CD4-positive, CD25-positive, alpha-beta regulatory T cell (primary cell): ENCODE results near the gene PCDHGA11. TPM values are rescaled to one million over a fixed set of nuclear protein-coding genes. Genes with fewer than 3 reads are reported as not detected.
"Not testable (repeated sequence)": the region's sequence is repeated elsewhere in the genome, so short reads cannot be mapped to it uniquely, and the experiment has no call there.

Experiments
- ATAC-seq, 2 donors: fragments of 150-1000 bp; cut with Tn5 transposase; one replicate each; pipeline ENCODE4 v1.10.0; 2021; ENCODE audit warnings: low read depth in 2 of 2, moderate number of reproducible peaks in 2 of 2, moderate library complexity in 1 of 2
- DNase-seq, 3 donors: peaks; one replicate each; pipeline versions ENCODE4 v3.0.0 to v3.0.0-alpha.2; 2012 to 2022; ENCODE audit warnings: mixed read lengths in 1 of 3
- H3K27ac ChIP-seq: one replicate; pipeline ENCODE4 v1.7.0; 2013; ENCODE audit warnings: mild to moderate bottlenecking, low read length; ENCODE audit not compliant: insufficient read depth, poor library complexity, severe bottlenecking
- H3K27me3 ChIP-seq: one replicate; pipeline ENCODE4 v1.7.0; 2013; ENCODE audit warnings: low read length; ENCODE audit not compliant: control insufficient read depth, insufficient read depth
- H3K36me3 ChIP-seq: one replicate; pipeline ENCODE4 v1.7.0; 2013; ENCODE audit warnings: mild to moderate bottlenecking, low read length, moderate library complexity; ENCODE audit not compliant: control insufficient read depth, insufficient read depth
- H3K4me1 ChIP-seq: 2 replicates; pipeline ENCODE4 v1.7.0; 2013; ENCODE audit warnings: mild to moderate bottlenecking, low read length; ENCODE audit not compliant: insufficient read depth, control insufficient read depth, poor library complexity, severe bottlenecking
- H3K4me3 ChIP-seq: one replicate; pipeline ENCODE4 v1.7.0; 2013; ENCODE audit warnings: low read depth, mild to moderate bottlenecking, low read length, moderate library complexity
- H3K9me3 ChIP-seq, 2 experiments: 1 replicate in 1 of 2; 2 replicates in 1 of 2; pipeline ENCODE4 v1.7.0; 2013; ENCODE audit warnings: low read length in 2 of 2, mild to moderate bottlenecking in 1 of 2, moderate library complexity in 1 of 2; ENCODE audit not compliant: control insufficient read depth in 2 of 2
- H3K27ac Mint-ChIP-seq, 3 donors: one replicate each; pipeline ENCODE4 v1.8.0; 2020 to 2022; ENCODE audit warnings: mild to moderate bottlenecking in 3 of 3, mixed read lengths in 3 of 3, moderate library complexity in 2 of 3
- H3K27me3 Mint-ChIP-seq: one replicate; pipeline ENCODE4 v1.8.0; 2022; ENCODE audit warnings: mild to moderate bottlenecking, mixed read lengths
- H3K36me3 Mint-ChIP-seq: one replicate; pipeline ENCODE4 v1.8.0; 2020; ENCODE audit warnings: mixed read lengths
- H3K4me1 Mint-ChIP-seq, 4 donors: one replicate each; pipeline ENCODE4 v1.8.0; 2020 to 2022; ENCODE audit warnings: mixed read lengths in 4 of 4, mild to moderate bottlenecking in 1 of 4
- H3K4me3 Mint-ChIP-seq, 4 donors: one replicate each; pipeline ENCODE4 v1.8.0; 2020 to 2022; ENCODE audit warnings: mild to moderate bottlenecking in 4 of 4, mixed read lengths in 4 of 4, moderate library complexity in 3 of 4
- H3K9me3 Mint-ChIP-seq, 7 donors: one replicate each; pipeline ENCODE4 v1.8.0; 2020 to 2022; ENCODE audit warnings: mixed read lengths in 7 of 7, mild to moderate bottlenecking in 3 of 7, moderate library complexity in 2 of 7
- polyA plus RNA-seq, 4 donors: library from polyadenylated mRNA; unstranded; fragments of 300-500 nt; fragmentation: Illumina TruSeq; gene quantifications; one replicate each; pipeline ENCODE4 v1.2.3, GENCODE V29; 2021
- total RNA-seq: library from RNA; stranded (reverse); gene quantifications from one replicate; pipeline ENCODE4 v1.2.3, GENCODE V29; 2022

Gene PCDHGA11
- total and polyA plus RNA-seq, 5 donors from 2014 or later: not detected

GRCh38 chr5:141414548-141415274 is 6.1 kb upstream of the PCDHGA11 start:
- H3K4me3 Mint-ChIP-seq: peak overlapping the region; percentile 51 to 87 (median 62)
- peaks cover 0 to 37% (median 17%) of the 10 kb centered on the region in 7 donors for H3K9me3 Mint-ChIP-seq
- Histone ChIP-seq H3K4me1 (peaks cover 18% of the 10 kb centered on the region), H3K9me3 (peaks cover 14 to 36% of the 10 kb centered on the region in 2 experiments), H3K27me3 (peaks cover 56% of the 10 kb centered on the region)
- H3K4me1 Mint-ChIP-seq: peaks cover 0 to 26% (median 16%) of the 10 kb centered on the region in 4 donors
- peaks cover 73% of the 10 kb centered on the region for H3K27me3 Mint-ChIP-seq
- peaks cover 18% of the 10 kb centered on the region for H3K36me3 Mint-ChIP-seq
- not testable (repeated sequence) for H3K27ac Mint-ChIP-seq, H3K4me3 ChIP-seq, H3K27ac ChIP-seq, DNase-seq, H3K36me3 ChIP-seq, ATAC-seq

- not testable (repeated sequence) for H3K36me3 ChIP-seq, ATAC-seq, H3K4me3 ChIP-seq, H3K27ac Mint-ChIP-seq, DNase-seq, H3K27ac ChIP-seq
- Histone ChIP-seq H3K4me1 (peaks cover 18% of the 10 kb centered on the region), H3K9me3 (peaks cover 18 to 41% of the 10 kb centered on the region in 2 experiments), H3K27me3 (peaks cover 58% of the 10 kb centered on the region)
- peaks cover 73% of the 10 kb centered on the region for H3K27me3 Mint-ChIP-seq
- H3K9me3 Mint-ChIP-seq: peaks cover 0 to 39% (median 18%) of the 10 kb centered on the region in 7 donors
- H3K4me3 Mint-ChIP-seq: peak overlapping the region in 2 of 4 donors; percentile 4 to 42
- H3K36me3 Mint-ChIP-seq: peaks cover 20% of the 10 kb centered on the region
- peaks cover 0 to 26% (median 16%) of the 10 kb centered on the region in 4 donors for H3K4me1 Mint-ChIP-seq
Observed at GRCh38 chr5:141415275-141415618, 5.6 kb upstream of the PCDHGA11 start.

DNA sequence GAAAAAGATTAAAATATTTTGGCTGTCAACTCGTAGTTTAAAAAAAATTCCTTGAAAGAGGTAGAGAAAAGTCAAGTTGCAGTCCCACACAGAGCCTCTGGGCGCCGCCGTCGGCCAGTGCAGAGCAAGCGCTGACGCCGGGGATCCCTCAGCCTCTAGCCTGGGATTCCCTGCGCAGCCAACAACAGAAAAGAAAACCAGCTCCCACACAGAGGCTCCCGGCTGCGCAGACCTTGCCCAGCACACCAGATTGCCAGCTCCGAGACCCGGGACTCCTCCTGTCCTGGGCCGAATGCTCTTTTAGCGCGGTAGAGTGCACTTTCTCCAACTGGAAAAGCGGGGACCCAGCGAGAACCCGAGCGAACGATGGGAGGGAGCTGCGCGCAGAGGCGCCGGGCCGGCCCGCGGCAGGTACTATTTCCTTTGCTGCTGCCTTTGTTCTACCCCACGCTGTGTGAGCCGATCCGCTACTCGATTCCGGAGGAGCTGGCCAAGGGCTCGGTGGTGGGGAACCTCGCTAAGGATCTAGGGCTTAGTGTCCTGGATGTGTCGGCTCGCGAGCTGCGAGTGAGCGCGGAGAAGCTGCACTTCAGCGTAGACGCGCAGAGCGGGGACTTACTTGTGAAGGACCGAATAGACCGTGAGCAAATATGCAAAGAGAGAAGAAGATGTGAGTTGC is 3.2 kb upstream of the PCDHGA11 start, which contains the start of gene PCDHGB7:
TSS of gene PCDHGB7 (plus strand) at position 184 of the 679 bp plus-strand sequence. CDS start at position 367, 183 bp downstream.
- Mint-ChIP-seq H3K36me3 (peaks cover 18% of the 10 kb centered on the region), H3K9me3 (peaks cover 0 to 53% (median 21%) of the 10 kb centered on the region in 7 donors)

DNA sequence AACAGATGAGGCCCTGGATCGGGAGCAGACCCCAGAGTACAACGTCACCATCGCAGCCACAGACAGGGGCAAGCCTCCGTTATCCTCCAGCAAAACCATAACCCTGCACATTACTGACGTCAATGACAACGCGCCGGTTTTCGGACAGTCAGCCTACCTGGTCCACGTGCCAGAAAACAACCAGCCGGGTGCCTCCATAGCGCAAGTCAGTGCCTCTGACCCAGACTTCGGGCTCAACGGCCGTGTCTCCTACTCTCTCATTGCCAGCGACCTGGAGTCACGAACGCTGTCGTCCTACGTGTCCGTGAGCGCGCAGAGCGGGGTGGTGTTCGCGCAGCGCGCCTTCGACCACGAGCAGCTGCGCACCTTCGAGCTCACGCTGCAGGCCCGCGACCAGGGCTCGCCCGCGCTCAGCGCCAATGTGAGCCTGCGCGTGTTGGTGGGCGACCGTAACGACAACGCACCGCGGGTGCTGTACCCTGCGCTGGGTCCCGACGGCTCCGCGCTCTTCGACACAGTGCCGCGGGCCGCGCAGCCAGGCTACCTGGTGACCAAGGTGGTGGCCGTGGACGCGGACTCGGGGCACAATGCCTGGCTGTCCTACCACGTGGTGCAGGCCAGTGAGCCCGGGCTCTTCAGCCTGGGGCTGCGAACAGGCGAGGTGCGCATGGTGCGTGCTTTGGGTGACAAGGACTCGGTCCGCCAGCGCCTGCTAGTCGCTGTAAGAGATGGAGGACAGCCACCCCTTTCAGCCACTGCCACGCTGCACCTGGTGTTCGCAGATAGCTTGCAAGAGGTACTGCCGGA is 1.6 kb upstream of the PCDHGA11 start:
- H3K27me3 ChIP-seq: peaks cover 58% of the 10 kb centered on the region
- H3K27ac Mint-ChIP-seq: no peak overlapping the region

More for the DNA sequence above, 3.2 kb upstream of the PCDHGA11 start, which contains the start of gene PCDHGB7:
- Histone ChIP-seq H3K4me1 (peaks cover 21% of the 10 kb centered on the region), H3K27me3 (peaks cover 65% of the 10 kb centered on the region), H3K9me3 (peaks cover 30 to 65% of the 10 kb centered on the region in 2 experiments)
- peaks cover 0 to 38% (median 19%) of the 10 kb centered on the region in 4 donors for H3K4me1 Mint-ChIP-seq
- peaks cover 80% of the 10 kb centered on the region for H3K27me3 Mint-ChIP-seq
- H3K27ac ChIP-seq, H3K36me3 ChIP-seq, H3K4me3 ChIP-seq: not testable (repeated sequence)
- H3K4me3 Mint-ChIP-seq: peak within 1 kb of the TSS; percentile 39 to 66 (median 50)
- peak; percentile 38 to 51 for ATAC-seq
- peak in 1 of 3 donors; percentile 51 for DNase-seq
- H3K27ac Mint-ChIP-seq: peak within 1 kb of the TSS in 1 of 3 donors; percentile 83

GRCh38 chr5:141421489-141421855 is 621 bp downstream of the PCDHGA11 start:
- Histone ChIP-seq H3K27ac (no peak overlapping the region), H3K9me3 (peaks cover 24 to 56% of the 10 kb centered on the region in 2 experiments), H3K27me3 (peaks cover 53% of the 10 kb centered on the region), H3K4me1 (peaks cover 9% of the 10 kb centered on the region), H3K4me3 (no peak overlapping the region), H3K36me3 (no peaks in the 10 kb centered on the region)
- Mint-ChIP-seq H3K27ac (peak overlapping the region in 1 of 3 donors; percentile 58), H3K4me3 (peak overlapping the region in 3 of 4 donors; percentile 34 to 80 (median 69)), H3K9me3 (peaks cover 0 to 48% (median 19%) of the 10 kb centered on the region in 7 donors), H3K27me3 (peaks cover 68% of the 10 kb centered on the region), H3K4me1 (peaks cover 0 to 19% (median 6%) of the 10 kb centered on the region in 4 donors), H3K36me3 (peaks cover 13% of the 10 kb centered on the region)
- ATAC-seq (no peak), DNase-seq (no peak)

More for the DNA sequence above, 1.6 kb upstream of the PCDHGA11 start:
- H3K4me1 ChIP-seq: peaks cover 9% of the 10 kb centered on the region
- H3K9me3 ChIP-seq: peaks cover 26 to 66% of the 10 kb centered on the region in 2 experiments
- DNase-seq: no peak
- no peak for ATAC-seq
- H3K36me3 ChIP-seq: no peaks in the 10 kb centered on the region
- Mint-ChIP-seq H3K36me3 (peaks cover 17% of the 10 kb centered on the region), H3K27me3 (peaks cover 70% of the 10 kb centered on the region), H3K4me3 (peak overlapping the region in 1 of 4 donors; percentile 54), H3K4me1 (peaks cover 0 to 22% (median 7%) of the 10 kb centered on the region in 4 donors), H3K9me3 (peaks cover 0 to 49% (median 20%) of the 10 kb centered on the region in 7 donors)
- H3K27ac ChIP-seq: no peak overlapping the region
- H3K4me3 ChIP-seq: no peak overlapping the region

DNA sequence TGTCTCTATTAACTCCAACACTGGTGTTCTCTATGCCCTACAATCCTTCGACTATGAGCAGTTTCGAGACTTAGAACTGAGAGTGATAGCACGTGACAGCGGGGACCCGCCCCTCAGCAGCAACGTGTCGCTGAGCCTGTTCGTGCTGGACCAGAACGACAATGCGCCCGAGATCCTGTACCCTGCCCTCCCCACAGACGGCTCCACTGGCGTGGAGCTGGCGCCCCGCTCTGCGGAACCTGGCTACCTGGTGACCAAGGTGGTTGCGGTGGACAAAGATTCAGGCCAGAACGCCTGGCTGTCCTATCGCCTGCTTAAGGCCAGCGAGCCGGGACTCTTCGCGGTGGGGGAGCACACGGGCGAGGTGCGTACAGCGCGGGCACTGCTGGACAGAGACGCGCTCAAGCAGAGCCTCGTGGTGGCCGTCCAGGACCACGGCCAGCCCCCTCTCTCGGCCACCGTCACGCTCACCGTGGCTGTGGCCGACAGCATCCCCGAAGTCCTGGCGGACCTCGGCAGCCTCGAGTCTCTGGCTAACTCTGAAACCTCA is 2.0 kb downstream of the PCDHGA11 start:
- no peak for ATAC-seq
- peaks cover 13% of the 10 kb centered on the region for H3K36me3 Mint-ChIP-seq
- no peak overlapping the region for H3K27ac ChIP-seq
- peaks cover 46% of the 10 kb centered on the region for H3K27me3 ChIP-seq
- no peak overlapping the region for H3K4me3 Mint-ChIP-seq
- H3K4me1 ChIP-seq: peaks cover 4% of the 10 kb centered on the region
- no peaks in the 10 kb centered on the region for H3K36me3 ChIP-seq
- peaks cover 0 to 18% (median 5%) of the 10 kb centered on the region in 4 donors for H3K4me1 Mint-ChIP-seq
- H3K9me3 Mint-ChIP-seq: peaks cover 0 to 52% (median 20%) of the 10 kb centered on the region in 7 donors
- no peak overlapping the region for H3K27ac Mint-ChIP-seq
- DNase-seq: no peak
- no peak overlapping the region for H3K4me3 ChIP-seq
- H3K9me3 ChIP-seq: peaks cover 24 to 56% of the 10 kb centered on the region in 2 experiments
- peaks cover 59% of the 10 kb centered on the region for H3K27me3 Mint-ChIP-seq
